K562 (cell line): ENCODE results near the gene GATAD1. TPM values are rescaled to one million over a fixed set of nuclear protein-coding genes. Genes with fewer than 3 reads are reported as not detected.

ENCODE experiments used
- ATAC-seq: fragments of 200-7000 bp; cut with Tn5 transposase; 3 replicates; pipeline ENCODE4 v1.9.1; 2020; ENCODE audit warnings: moderate library complexity
- BruUV-seq: library from RNA; stranded (reverse); fragments of 400-500 nt; replicated peaks from 2 replicates; lab custom pipeline; 2021; lab: Mats Ljungman, UMichigan
- CTCF ChIA-PET: fragments of 300-600 bp; formaldehyde crosslinking; extraction: SDS; loops from one replicate; lab custom pipeline; 2021; ENCODE audit warnings: low intra/inter-chr PET ratio; lab: Yijun Ruan, JAX
- POLR2A ChIA-PET: fragments of 300-600, 350-650 bp; sonication (Branson Sonifier 250); formaldehyde crosslinking; extraction: SDS; loops from one replicate; lab custom pipeline; 2021; ENCODE audit warnings: antibody characterized with exemption, inconsistent platforms; lab: Yijun Ruan, JAX
- DNase-seq, 4 experiments: peaks; one replicate each; pipeline versions ENCODE4 v3.0.0 to v3.0.0-alpha.2; 2011 to 2018; ENCODE audit warnings: low spot score in 3 of 4, mixed read lengths in 3 of 4; ENCODE audit errors: extremely low read depth in 1 of 4
- FAIRE-seq: peaks from 2 replicates; lab custom pipeline; 2011; peaks lifted over from hg19 to GRCh38; lab: Jason Lieb, UNC
- H2AFZ ChIP-seq: 2 replicates; pipeline ENCODE4 v1.6.0; 2011; ENCODE audit warnings: low read depth, low read length, control low read depth, inconsistent platforms
- H3K27ac ChIP-seq: fragments of 200-600 bp; 3 replicates; pipeline ENCODE4 v1.8.0; 2011; ENCODE audit warnings: low read depth, mild to moderate bottlenecking, control low read depth, inconsistent platforms, low read length, moderate library complexity, mixed read lengths; ENCODE audit errors: extremely low read depth
- H3K27me3 ChIP-seq, 2 experiments: fragments of 300-600 bp in 1 of 2; 2 replicates in 1 of 2; 3 replicates in 1 of 2; pipeline versions ENCODE4 v1.6.0 to v1.8.0; 2011; ENCODE audit warnings: inconsistent platforms in 2 of 2, low read length in 2 of 2, mild to moderate bottlenecking in 1 of 2, mixed read lengths in 1 of 2, moderate library complexity in 1 of 2; ENCODE audit not compliant: control insufficient read depth in 2 of 2, insufficient read depth in 2 of 2
- H3K36me3 ChIP-seq: fragments of 300-600 bp; 3 replicates; pipeline ENCODE4 v1.8.0; 2011; ENCODE audit warnings: mild to moderate bottlenecking, low read length, inconsistent platforms; ENCODE audit not compliant: control insufficient read depth, insufficient read depth
- H3K4me1 ChIP-seq, 2 experiments: fragments of 200-600 bp in 1 of 2; replicated peaks in 1 of 2; 2 replicates in 1 of 2; 3 replicates in 1 of 2; pipeline versions ENCODE4 v1.5.1 to v1.8.0; 2011; ENCODE audit warnings: inconsistent platforms in 2 of 2, low read length in 2 of 2, mild to moderate bottlenecking in 1 of 2, mixed read lengths in 1 of 2, moderate library complexity in 1 of 2; ENCODE audit not compliant: control insufficient read depth in 2 of 2, insufficient read depth in 2 of 2
- H3K4me2 ChIP-seq: 2 replicates; pipeline ENCODE4 v1.6.1; 2011; ENCODE audit warnings: low read length, control low read depth, inconsistent platforms, mixed read lengths; ENCODE audit not compliant: insufficient read depth
- H3K4me3 ChIP-seq: fragments of 200-600 bp; sonication (generic), shearing (Covaris generic); 2 replicates; pipeline ENCODE4 v1.5.1; 2016; ENCODE audit warnings: control low read depth, inconsistent platforms
- H3K79me2 ChIP-seq: fragments of 200-600 bp; 3 replicates; pipeline ENCODE4 v1.8.0; 2011; ENCODE audit warnings: low read length, inconsistent platforms; ENCODE audit not compliant: control insufficient read depth, insufficient read depth
- H3K9ac ChIP-seq, 2 experiments: 2 replicates each; pipeline versions ENCODE4 v1.6.0 to v1.6.1; 2011; ENCODE audit warnings: low read depth in 2 of 2, low read length in 2 of 2, control low read depth in 1 of 2, inconsistent platforms in 1 of 2, mild to moderate bottlenecking in 1 of 2, mixed read lengths in 1 of 2; ENCODE audit not compliant: insufficient read depth in 1 of 2
- H3K9me1 ChIP-seq: one replicate; pipeline ENCODE4 v1.6.0; 2011; ENCODE audit warnings: inconsistent platforms, mild to moderate bottlenecking, low read length, moderate library complexity; ENCODE audit not compliant: control insufficient read depth, insufficient read depth
- H3K9me3 ChIP-seq: replicated peaks from 2 replicates; pipeline ENCODE4 v1.5.1; 2011; ENCODE audit warnings: low read depth, low read length, inconsistent platforms; ENCODE audit not compliant: control insufficient read depth, insufficient read depth
- H4K20me1 ChIP-seq: replicated peaks from 2 replicates; pipeline ENCODE4 v1.6.1; 2011; ENCODE audit warnings: low read length, inconsistent platforms, mixed read lengths; ENCODE audit not compliant: control insufficient read depth, insufficient read depth
- BCOR ChIP-seq: fragments of 450-650 bp; IDR thresholded peaks from 2 replicates; pipeline ENCODE4 v1.6.1; 2016
- ESRRA ChIP-seq: fragments of 450-650 bp; IDR thresholded peaks from 2 replicates; pipeline ENCODE4 v1.6.1; 2014; ENCODE audit warnings: low read depth, mild to moderate bottlenecking, moderate library complexity, borderline replicate concordance
- KDM1A ChIP-seq, 2 experiments: fragments of 450-650 bp; IDR thresholded peaks; 2 replicates each; pipeline ENCODE4 v1.6.1; 2016; ENCODE audit warnings: mild to moderate bottlenecking in 2 of 2
- RBM25 ChIP-seq: fragments of 200-400 bp; formaldehyde crosslinking; IDR thresholded peaks from 2 replicates; pipeline ENCODE4 v1.6.1; 2018; ENCODE audit warnings: low read length, low read depth, moderate library complexity; ENCODE audit not compliant: severe bottlenecking
- SAFB2 ChIP-seq: fragments of 200-400 bp; formaldehyde crosslinking; IDR thresholded peaks from 2 replicates; pipeline ENCODE4 v1.6.1; 2018; ENCODE audit warnings: borderline replicate concordance, low read length, low read depth, moderate library complexity; ENCODE audit not compliant: severe bottlenecking
- ZHX1 ChIP-seq: fragments of 150-350 bp; conservative IDR thresholded peaks from 2 replicates; pipeline ENCODE4 v1.6.1; 2014; ENCODE audit warnings: low read length
- WGBS: fragments of 100-300 bp; shearing (Covaris generic); methylation state at CpG from one replicate; pipeline ENCODE4 v1.1.6; 2016; ENCODE audit warnings: low coverage, mixed read lengths; ENCODE audit not compliant: insufficient coverage; ENCODE audit errors: missing lambda C conversion rate; 5-methylcytosine and 5-hydroxymethylcytosine counted together
- in situ Hi-C: fragments of 300-500 bp; cut with MboI; formaldehyde crosslinking; loops from 4 replicates; pipeline ENCODE4 v1.15.0; 2018; ENCODE audit warnings: inconsistent platforms, mixed read lengths
- intact Hi-C: fragments of 100-400 bp; cut with micrococcal nuclease; formaldehyde crosslinking; loops from 2 replicates; pipeline ENCODE4 v1.14.2; 2022
- polyA plus RNA-seq, 8 experiments: library from polyadenylated mRNA; depleted of rRNA in 4 of 8; stranded (reverse) in 5 of 8; unstranded in 3 of 8; fragments of >200 nt; fragmentation: Nextera tagmentation in 2 of 8; fragmentation: Illumina TruSeq in 1 of 8; extraction: Ambion mirVana in 2 of 8; extraction: Trizol in 1 of 8; gene quantifications; 2 replicates each; pipeline versions ENCODE4 v1.2.1 to v1.2.3, GENCODE V29; 2011 to 2014; ENCODE audit warnings: inconsistent platforms in 1 of 8, missing spikeins in 1 of 8
- total RNA-seq, 7 experiments: library from RNA; depleted of rRNA in 6 of 7; stranded (reverse); fragments of >200 nt in 6 of 7; fragmentation: Illumina TruSeq in 2 of 7; extraction: Trizol in 2 of 7; gene quantifications; 2 replicates each; pipeline versions ENCODE4 v1.2.1 to v1.2.3, GENCODE V29; 2011 to 2021; ENCODE audit warnings: low replicate concordance in 1 of 7

The GATAD1 gene
- total and polyA plus RNA-seq, 9 of the 15 experiments (the other 6 are each of a cell fraction or from before 2014, with no cell fraction given): 9.3 to 67.7 (median 34.3) TPM

- peaks cover 79% of the 10 kb centered on the region for H3K36me3 ChIP-seq
- POLR2A ChIA-PET: interaction anchor here (1.7 kb wide), 1 partner anchor 9 kb away, joined by 5 read pairs; no protein-coding TSS in a partner anchor
- BruUV-seq: no TSS peak
- H3K4me2 ChIP-seq: no peak overlapping the region
- DNase-seq (no peak), ATAC-seq (no peak), FAIRE-seq (no peak)
- intact Hi-C loops: no loop called here
- CTCF ChIA-PET: no interaction called here
- H3K9ac ChIP-seq: no peak overlapping the region
- no peak overlapping the region for H3K27ac ChIP-seq
- H3K9me3 ChIP-seq: no peaks in the 10 kb centered on the region
- no peak for TF ChIP-seq SAFB2
- 0 out of 4 replicates have a peak, but pooled peaks of 1 of the 2 experiments have one; percentile 22 for TF ChIP-seq KDM1A (IDR thresholded peaks at IDR 0.05)
- 0 out of 2 replicates have a peak, but pooled peaks have one; percentile 40 for TF ChIP-seq ESRRA
- TF ChIP-seq RBM25: peak; percentile 87
- no peak for TF ChIP-seq ZHX1
- TF ChIP-seq BCOR: peak; percentile 59
- 100% methylated on average over 2 of the region's 2 CpGs for WGBS
- no peaks in the 10 kb centered on the region for H3K9me1 ChIP-seq
- H3K4me3 ChIP-seq: no peak overlapping the region
- in situ Hi-C loops: no loop called here
- H3K79me2 ChIP-seq: peaks cover 28% of the 10 kb centered on the region
- no peaks in the 10 kb centered on the region for H3K27me3 ChIP-seq
- H2AFZ ChIP-seq: no peak overlapping the region
- H3K4me1 ChIP-seq: peaks cover 5 to 6% of the 10 kb centered on the region in 2 experiments; a peak in 2 of 5 replicates
- H4K20me1 ChIP-seq: no peaks in the 10 kb centered on the region
Observed at GRCh38 chr7:92451645-92452044, 4.4 kb downstream of the GATAD1 start.
